GM12878 (cell line): ENCODE data around the gene DHRS7C. TPM values are rescaled to one million over a fixed set of nuclear protein-coding genes. Genes with fewer than 3 reads are reported as not detected.

Experiments used
- ATAC-seq: fragments of 200-7000 bp; cut with Tn5 transposase; 3 replicates; pipeline ENCODE4 v1.9.1; 2020; ENCODE audit warnings: mild to moderate bottlenecking, moderate library complexity
- BruUV-seq: library from RNA; stranded (reverse); fragments of 400-500 nt; replicated peaks from 2 replicates; lab custom pipeline; 2021; lab: Mats Ljungman, UMichigan
- CTCF ChIA-PET: fragments of 300-600 bp; sonication (Branson Sonifier 250); formaldehyde crosslinking; extraction: SDS; loops from one replicate; lab custom pipeline; 2021; ENCODE audit warnings: inconsistent platforms; lab: Yijun Ruan, JAX
- POLR2A ChIA-PET: fragments of 350-600 bp; formaldehyde crosslinking; extraction: SDS; loops from one replicate; lab custom pipeline; 2021; ENCODE audit warnings: inconsistent platforms; lab: Charles Lee
- RAD21 ChIA-PET: fragments of 300-600 bp; sonication (Branson Sonifier 250); formaldehyde crosslinking; loops from one replicate; lab custom pipeline; 2023; ENCODE audit warnings: antibody characterized with exemption; ENCODE audit not compliant: unreplicated experiment; lab: Charles Lee
- SMC1A ChIA-PET: fragments of 300-600 bp; sonication (Branson Sonifier 250); formaldehyde crosslinking; loops from one replicate; lab custom pipeline; 2023; ENCODE audit not compliant: unreplicated experiment, uncharacterized antibody; lab: Charles Lee
- DNase-seq: peaks from one replicate; pipeline ENCODE4 v3.0.0-alpha.2; 2011; ENCODE audit warnings: low read depth, low spot score
- FAIRE-seq: peaks from 3 replicates; lab custom pipeline; 2011; peaks lifted over from hg19 to GRCh38; lab: Jason Lieb, UNC
- H2AFZ ChIP-seq: 2 replicates; pipeline ENCODE4 v1.6.0; 2011; ENCODE audit warnings: low read depth, low read length, control low read depth; ENCODE audit not compliant: control insufficient read depth
- H3K27ac ChIP-seq: 2 replicates; pipeline ENCODE4 v1.5.1; 2011; ENCODE audit warnings: control low read depth; ENCODE audit not compliant: control insufficient read depth, insufficient read depth
- H3K27me3 ChIP-seq, 2 experiments: replicated peaks in 1 of 2; 2 replicates each; pipeline versions ENCODE4 v1.6.0 to v1.6.1; 2011; ENCODE audit warnings: low read length in 1 of 2; ENCODE audit not compliant: control insufficient read depth in 2 of 2, insufficient read depth in 2 of 2
- H3K36me3 ChIP-seq, 2 experiments: 2 replicates each; pipeline ENCODE4 v1.5.1; 2011; ENCODE audit warnings: low read length in 1 of 2; ENCODE audit not compliant: control insufficient read depth in 2 of 2, insufficient read depth in 2 of 2
- H3K4me1 ChIP-seq: 2 replicates; pipeline ENCODE4 v1.6.1; 2011; ENCODE audit warnings: mild to moderate bottlenecking, low read length, moderate library complexity, mixed read lengths; ENCODE audit not compliant: control insufficient read depth, insufficient read depth
- H3K4me2 ChIP-seq: 2 replicates; pipeline ENCODE4 v1.6.0; 2011; ENCODE audit warnings: control low read depth; ENCODE audit not compliant: control insufficient read depth, insufficient read depth
- H3K4me3 ChIP-seq: fragments of 200-600 bp; sonication (generic); 2 replicates; pipeline ENCODE4 v1.5.1; 2016
- H3K79me2 ChIP-seq: 2 replicates; pipeline ENCODE4 v1.6.0; 2011; ENCODE audit warnings: low read length; ENCODE audit not compliant: control insufficient read depth, insufficient read depth
- H3K9ac ChIP-seq: 2 replicates; pipeline ENCODE4 v1.8.0; 2011; ENCODE audit warnings: low read length, control low read depth, mixed read lengths; ENCODE audit not compliant: control insufficient read depth, insufficient read depth
- H3K9me3 ChIP-seq: replicated peaks from 3 replicates; pipeline ENCODE4 v1.5.1; 2011; ENCODE audit warnings: mild to moderate bottlenecking, low read length; ENCODE audit not compliant: control insufficient read depth, insufficient read depth
- H4K20me1 ChIP-seq: 2 replicates; pipeline ENCODE4 v1.6.0; 2011; ENCODE audit not compliant: control insufficient read depth, insufficient read depth
- BHLHE40 ChIP-seq, 2 experiments: fragments of 450-650 bp in 1 of 2; IDR thresholded peaks; 2 replicates each; pipeline ENCODE4 v1.6.1; 2011 to 2017; ENCODE audit warnings: low read depth in 2 of 2, borderline replicate concordance in 1 of 2, improper control_type of control experiment in 1 of 2, low read length in 1 of 2, mild to moderate bottlenecking in 1 of 2
- BMI1 ChIP-seq: fragments of 450-650 bp; IDR thresholded peaks from 2 replicates; pipeline ENCODE4 v1.6.1; 2016; ENCODE audit warnings: mild to moderate bottlenecking, moderate library complexity, borderline replicate concordance
- CBFB ChIP-seq: IDR thresholded peaks from 2 replicates; pipeline ENCODE4 v1.6.1; 2016; ENCODE audit warnings: antibody characterized with exemption, low read depth
- DPF2 ChIP-seq: fragments of 450-650 bp; IDR thresholded peaks from 2 replicates; pipeline ENCODE4 v1.6.1; 2017; ENCODE audit warnings: mild to moderate bottlenecking
- EGR1 ChIP-seq, 2 experiments: IDR thresholded peaks; 1 replicate in 1 of 2; 2 replicates in 1 of 2; pipeline ENCODE4 v1.6.1; 2011 to 2012; ENCODE audit warnings: low read depth in 2 of 2, low read length in 2 of 2, borderline replicate concordance in 1 of 2, mild to moderate bottlenecking in 1 of 2, moderate library complexity in 1 of 2
- FOXK2 ChIP-seq: fragments of 450-650 bp; IDR thresholded peaks from 2 replicates; pipeline ENCODE4 v1.6.1; 2017; ENCODE audit warnings: mild to moderate bottlenecking, moderate library complexity
- HCFC1 ChIP-seq: fragments of 150-350 bp; IDR thresholded peaks from 2 replicates; pipeline ENCODE4 v1.6.1; 2014; ENCODE audit warnings: low read length
- HDAC2 ChIP-seq: fragments of 200-600 bp; sonication (generic); IDR thresholded peaks from 2 replicates; pipeline ENCODE4 v1.6.1; 2017
- HDAC6 ChIP-seq: fragments of 200-600 bp; sonication (generic); IDR thresholded peaks from one replicate; pipeline ENCODE4 v1.8.0; 2017; ENCODE audit warnings: antibody characterized with exemption; ENCODE audit not compliant: unreplicated experiment
- KAT2A ChIP-seq: conservative IDR thresholded peaks from 2 replicates; pipeline ENCODE4 v1.6.1; 2011; ENCODE audit warnings: low read depth, low read length; ENCODE audit not compliant: control insufficient read depth
- NFYA ChIP-seq: IDR thresholded peaks from 2 replicates; pipeline ENCODE4 v1.6.1; 2011; ENCODE audit warnings: low read depth, mild to moderate bottlenecking, low read length, improper control_type of control experiment, borderline replicate concordance
- PAX5 ChIP-seq: IDR thresholded peaks from 2 replicates; pipeline ENCODE4 v1.6.1; 2011; ENCODE audit warnings: low read depth, low read length, borderline replicate concordance
- POLR2A ChIP-seq: IDR thresholded peaks from 2 replicates; pipeline ENCODE4 v1.6.1; 2011; ENCODE audit warnings: low read depth, mild to moderate bottlenecking, low read length
- RAD21 ChIP-seq: IDR thresholded peaks from 2 replicates; pipeline ENCODE4 v1.6.1; 2011; ENCODE audit warnings: mild to moderate bottlenecking, low read depth, low read length, moderate library complexity; ENCODE audit not compliant: insufficient read depth
- SMAD5 ChIP-seq: IDR thresholded peaks from 2 replicates; pipeline ENCODE4 v1.6.1; 2016; ENCODE audit warnings: antibody characterized with exemption, low read depth
- SRF ChIP-seq, 2 experiments: IDR thresholded peaks; 2 replicates each; pipeline ENCODE4 v1.6.1; 2011; ENCODE audit warnings: low read depth in 2 of 2, low read length in 2 of 2, mild to moderate bottlenecking in 1 of 2, moderate library complexity in 1 of 2
- YBX1 ChIP-seq: fragments of 450-650 bp; IDR thresholded peaks from 2 replicates; pipeline ENCODE4 v1.6.1; 2016; ENCODE audit warnings: antibody characterized with exemption
- WGBS: methylation state at CpG from one replicate; pipeline ENCODE4 v1.1.6; 2016; ENCODE audit warnings: low lambda C conversion rate; ENCODE audit not compliant: insufficient replicate concordance, insufficient coverage; ENCODE audit errors: missing lambda C conversion rate; 5-methylcytosine and 5-hydroxymethylcytosine counted together
- in situ Hi-C: fragments of 300-500 bp; cut with MboI; formaldehyde crosslinking; loops from 9 replicates; pipeline ENCODE4 v1.14.3; 2018; ENCODE audit warnings: mixed read lengths
- intact Hi-C: fragments of 100-400 bp; cut with micrococcal nuclease; formaldehyde crosslinking; loops from one replicate; pipeline ENCODE4 v1.14.2; 2022; ENCODE audit not compliant: unreplicated experiment
- polyA plus RNA-seq, 11 experiments: library from polyadenylated mRNA; depleted of rRNA in 4 of 11; unstranded in 6 of 11; stranded (reverse) in 5 of 11; fragments of >200 nt; fragmentation: Nextera tagmentation in 4 of 11; fragmentation: Illumina TruSeq in 1 of 11; extraction: Ambion mirVana in 4 of 11; extraction: Trizol in 1 of 11; gene quantifications; 1 replicate in 1 of 11; 2 replicates in 10 of 11; pipeline versions ENCODE4 v1.2.1 to v1.2.3, GENCODE V29; 2011 to 2016; ENCODE audit warnings: inconsistent platforms in 2 of 11, missing spikeins in 2 of 11, low read depth in 1 of 11
- total RNA-seq, 4 experiments: library from RNA; depleted of rRNA in 3 of 4; stranded (reverse); fragments of >200 nt in 3 of 4; fragmentation: Illumina TruSeq in 1 of 4; extraction: Trizol in 1 of 4; gene quantifications; 2 replicates each; pipeline versions ENCODE4 v1.2.1 to v1.2.3, GENCODE V29; 2013 to 2021
- TF ChIP-seq, protein P1 (sequence below): fragments of 450-650 bp; IDR thresholded peaks from 2 replicates; pipeline ENCODE4 v1.6.1; 2017; ENCODE audit warnings: mild to moderate bottlenecking, moderate library complexity
- TF ChIP-seq, protein P2 (sequence below): fragments of 450-650 bp; IDR thresholded peaks from 2 replicates; pipeline ENCODE4 v1.6.1; 2017; ENCODE audit warnings: antibody characterized with exemption, mild to moderate bottlenecking, moderate library complexity
- TF ChIP-seq, protein P3 (sequence below): fragments of 450-650 bp; IDR thresholded peaks from 2 replicates; pipeline ENCODE4 v1.6.1; 2014; ENCODE audit warnings: mild to moderate bottlenecking

DHRS7C gene
- total and polyA plus RNA-seq, 10 of the 15 experiments (the other 5 are each of a cell fraction or from before 2014, with no cell fraction given): not detected

DNA sequence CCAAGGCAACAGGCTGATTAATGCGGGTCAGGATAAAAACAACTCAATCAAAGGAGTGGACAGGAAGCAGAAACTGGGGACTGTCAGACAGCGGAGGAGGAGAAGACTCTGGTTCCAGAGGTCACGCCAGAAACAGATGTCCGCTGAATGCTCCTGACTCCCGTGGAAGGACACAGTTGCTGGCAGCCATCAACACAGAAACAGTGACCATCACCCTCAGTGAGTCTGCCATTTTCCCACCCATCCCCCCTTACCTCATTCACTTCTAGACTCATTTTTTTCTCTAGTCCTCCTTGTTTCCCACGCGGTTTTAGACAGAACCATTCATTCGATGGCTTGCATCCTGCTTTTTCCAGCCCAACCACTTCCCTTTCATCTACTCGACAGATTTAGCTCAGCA lies 40.9 kb downstream of the DHRS7C start:
- ATAC-seq: no peak
- no peak for FAIRE-seq
- POLR2A ChIA-PET: no interaction called here
- WGBS: 26% methylated on average over 9 of the region's 9 CpGs
- no peak overlapping the region for H2AFZ ChIP-seq
- no peaks in the 10 kb centered on the region for H3K9me3 ChIP-seq
- no peak overlapping the region for H3K27ac ChIP-seq
- no peaks in the 10 kb centered on the region for H3K36me3 ChIP-seq
- H3K4me1 ChIP-seq: no peaks in the 10 kb centered on the region
- in situ Hi-C loops: loop anchor here (5.0 kb wide), 1 partner anchor 48 kb away; no protein-coding TSS in a partner anchor
- H4K20me1 ChIP-seq: no peaks in the 10 kb centered on the region
- no peak overlapping the region for H3K4me3 ChIP-seq
- no peak for TF ChIP-seq SRF (IDR thresholded peaks at IDR 0.05; ENCODE audit: low read depth in 2 of 2, low read length in 2 of 2)
- no peak for TF ChIP-seq HCFC1
- TF ChIP-seq, protein P1, sequence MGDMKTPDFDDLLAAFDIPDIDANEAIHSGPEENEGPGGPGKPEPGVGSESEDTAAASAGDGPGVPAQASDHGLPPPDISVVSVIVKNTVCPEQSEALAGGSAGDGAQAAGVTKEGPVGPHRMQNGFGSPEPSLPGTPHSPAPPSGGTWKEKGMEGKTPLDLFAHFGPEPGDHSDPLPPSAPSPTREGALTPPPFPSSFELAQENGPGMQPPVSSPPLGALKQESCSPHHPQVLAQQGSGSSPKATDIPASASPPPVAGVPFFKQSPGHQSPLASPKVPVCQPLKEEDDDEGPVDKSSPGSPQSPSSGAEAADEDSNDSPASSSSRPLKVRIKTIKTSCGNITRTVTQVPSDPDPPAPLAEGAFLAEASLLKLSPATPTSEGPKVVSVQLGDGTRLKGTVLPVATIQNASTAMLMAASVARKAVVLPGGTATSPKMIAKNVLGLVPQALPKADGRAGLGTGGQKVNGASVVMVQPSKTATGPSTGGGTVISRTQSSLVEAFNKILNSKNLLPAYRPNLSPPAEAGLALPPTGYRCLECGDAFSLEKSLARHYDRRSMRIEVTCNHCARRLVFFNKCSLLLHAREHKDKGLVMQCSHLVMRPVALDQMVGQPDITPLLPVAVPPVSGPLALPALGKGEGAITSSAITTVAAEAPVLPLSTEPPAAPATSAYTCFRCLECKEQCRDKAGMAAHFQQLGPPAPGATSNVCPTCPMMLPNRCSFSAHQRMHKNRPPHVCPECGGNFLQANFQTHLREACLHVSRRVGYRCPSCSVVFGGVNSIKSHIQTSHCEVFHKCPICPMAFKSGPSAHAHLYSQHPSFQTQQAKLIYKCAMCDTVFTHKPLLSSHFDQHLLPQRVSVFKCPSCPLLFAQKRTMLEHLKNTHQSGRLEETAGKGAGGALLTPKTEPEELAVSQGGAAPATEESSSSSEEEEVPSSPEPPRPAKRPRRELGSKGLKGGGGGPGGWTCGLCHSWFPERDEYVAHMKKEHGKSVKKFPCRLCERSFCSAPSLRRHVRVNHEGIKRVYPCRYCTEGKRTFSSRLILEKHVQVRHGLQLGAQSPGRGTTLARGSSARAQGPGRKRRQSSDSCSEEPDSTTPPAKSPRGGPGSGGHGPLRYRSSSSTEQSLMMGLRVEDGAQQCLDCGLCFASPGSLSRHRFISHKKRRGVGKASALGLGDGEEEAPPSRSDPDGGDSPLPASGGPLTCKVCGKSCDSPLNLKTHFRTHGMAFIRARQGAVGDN: no peak
- no peak for TF ChIP-seq HDAC2
- no peak for TF ChIP-seq CBFB
- TF ChIP-seq DPF2: no peak
- TF ChIP-seq BHLHE40 (IDR thresholded peaks at IDR 0.05; ENCODE audit: borderline replicate concordance in 1 of 2, low read depth in 2 of 2, low read length in 1 of 2): no peak
- TF ChIP-seq BMI1: no peak
- TF ChIP-seq EGR1 (IDR thresholded peaks at IDR 0.05; ENCODE audit: borderline replicate concordance in 1 of 2, low read depth in 2 of 2, low read length in 2 of 2): no peak
- TF ChIP-seq, protein P2, sequence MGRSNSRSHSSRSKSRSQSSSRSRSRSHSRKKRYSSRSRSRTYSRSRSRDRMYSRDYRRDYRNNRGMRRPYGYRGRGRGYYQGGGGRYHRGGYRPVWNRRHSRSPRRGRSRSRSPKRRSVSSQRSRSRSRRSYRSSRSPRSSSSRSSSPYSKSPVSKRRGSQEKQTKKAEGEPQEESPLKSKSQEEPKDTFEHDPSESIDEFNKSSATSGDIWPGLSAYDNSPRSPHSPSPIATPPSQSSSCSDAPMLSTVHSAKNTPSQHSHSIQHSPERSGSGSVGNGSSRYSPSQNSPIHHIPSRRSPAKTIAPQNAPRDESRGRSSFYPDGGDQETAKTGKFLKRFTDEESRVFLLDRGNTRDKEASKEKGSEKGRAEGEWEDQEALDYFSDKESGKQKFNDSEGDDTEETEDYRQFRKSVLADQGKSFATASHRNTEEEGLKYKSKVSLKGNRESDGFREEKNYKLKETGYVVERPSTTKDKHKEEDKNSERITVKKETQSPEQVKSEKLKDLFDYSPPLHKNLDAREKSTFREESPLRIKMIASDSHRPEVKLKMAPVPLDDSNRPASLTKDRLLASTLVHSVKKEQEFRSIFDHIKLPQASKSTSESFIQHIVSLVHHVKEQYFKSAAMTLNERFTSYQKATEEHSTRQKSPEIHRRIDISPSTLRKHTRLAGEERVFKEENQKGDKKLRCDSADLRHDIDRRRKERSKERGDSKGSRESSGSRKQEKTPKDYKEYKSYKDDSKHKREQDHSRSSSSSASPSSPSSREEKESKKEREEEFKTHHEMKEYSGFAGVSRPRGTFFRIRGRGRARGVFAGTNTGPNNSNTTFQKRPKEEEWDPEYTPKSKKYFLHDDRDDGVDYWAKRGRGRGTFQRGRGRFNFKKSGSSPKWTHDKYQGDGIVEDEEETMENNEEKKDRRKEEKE: no peak
- no peak for TF ChIP-seq RAD21
- TF ChIP-seq NFYA: no peak
- TF ChIP-seq HDAC6: no peak
- TF ChIP-seq FOXK2: no peak
- no peak for TF ChIP-seq PAX5
- no peak for TF ChIP-seq SMAD5
- no peak for TF ChIP-seq YBX1
- no peak for TF ChIP-seq KAT2A
- TF ChIP-seq, protein P3, sequence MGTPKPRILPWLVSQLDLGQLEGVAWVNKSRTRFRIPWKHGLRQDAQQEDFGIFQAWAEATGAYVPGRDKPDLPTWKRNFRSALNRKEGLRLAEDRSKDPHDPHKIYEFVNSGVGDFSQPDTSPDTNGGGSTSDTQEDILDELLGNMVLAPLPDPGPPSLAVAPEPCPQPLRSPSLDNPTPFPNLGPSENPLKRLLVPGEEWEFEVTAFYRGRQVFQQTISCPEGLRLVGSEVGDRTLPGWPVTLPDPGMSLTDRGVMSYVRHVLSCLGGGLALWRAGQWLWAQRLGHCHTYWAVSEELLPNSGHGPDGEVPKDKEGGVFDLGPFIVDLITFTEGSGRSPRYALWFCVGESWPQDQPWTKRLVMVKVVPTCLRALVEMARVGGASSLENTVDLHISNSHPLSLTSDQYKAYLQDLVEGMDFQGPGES: no peak
- no peak for TF ChIP-seq POLR2A
- CTCF ChIA-PET: interaction anchor here (0.6 to 2.0 kb wide), 2 partner anchors 18 to 497 kb away, joined by 3 to 10 read pairs; no protein-coding TSS in a partner anchor
- intact Hi-C loops: no loop called here
- RAD21 ChIA-PET: no interaction called here
- H3K27me3 ChIP-seq: no peaks in the 10 kb centered on the region
- H3K9ac ChIP-seq: no peak overlapping the region
- SMC1A ChIA-PET: no interaction called here
- DNase-seq: no peak
- no TSS peak for BruUV-seq
- no peak overlapping the region for H3K4me2 ChIP-seq
- no peaks in the 10 kb centered on the region for H3K79me2 ChIP-seq
